ENCODE measurements around the gene PKMYT1. TPM values are rescaled to one million over a fixed set of nuclear protein-coding genes. Genes with fewer than 3 reads are reported as not detected.

Gene PKMYT1
- total and polyA plus RNA-seq, 2 of the 4 experiments (the other 2 are of a cell fraction): 1.8 to 14.9 TPM

- no peak for ATAC-seq (ENCODE audit: low read depth)
- dilution Hi-C loops (cut with HindIII; ENCODE audit: low sequenced_read_pairs, unreplicated experiment): no loop called here
- WGBS, 2 experiments (ENCODE audit: extremely low coverage in 2 of 2, insufficient read length in 1 of 2): 72% methylated on average over 5 of the region's 13 CpGs; no CpG with 5 or more reads in 1 of the 2 experiments
- peaks cover 3% of the 10 kb centered on the region; the same call in 1 of the 2 replicates for H3K4me1 ChIP-seq (ENCODE audit: control insufficient read depth, insufficient read depth, low read length)
- H3K27me3 ChIP-seq (ENCODE audit: control insufficient read depth, insufficient read depth, low read length): peaks cover 30% of the 10 kb centered on the region
- no peaks in the 10 kb centered on the region for H3K79me1 ChIP-seq (ENCODE audit: low read depth in 1 of 2, low read length in 2 of 2)
- no peak overlapping the region for H4K5ac ChIP-seq (ENCODE audit: low read depth, low read length)
- H4K91ac ChIP-seq (ENCODE audit: insufficient read depth, low read depth, low read length): no peak overlapping the region
- CTCF ChIA-PET: interaction anchor here (1.1 kb wide), 1 partner anchor 25 kb away, joined by 3 read pairs; no protein-coding TSS in a partner anchor
- peak overlapping the region; percentile 57 for H2AK9ac ChIP-seq (replicated peaks; ENCODE audit: low read depth, low read length, poor library complexity)
- no peak overlapping the region for H4K8ac ChIP-seq (ENCODE audit: low read depth in 2 of 2, low read length in 2 of 2)
- no peak for DNase-seq
- H3K4ac ChIP-seq (ENCODE audit: low read depth, low read length): no peak overlapping the region
- no peak overlapping the region for H2BK15ac ChIP-seq (ENCODE audit: low read depth, low read length)
- no peak overlapping the region for H3K23ac ChIP-seq (ENCODE audit: low read depth, low read length)
- no TSS peak for BruUV-seq (replicated peaks)
- no peak overlapping the region for H3K18ac ChIP-seq (ENCODE audit: low read depth, low read length)
- no peak overlapping the region for H2BK5ac ChIP-seq (ENCODE audit: low read depth, low read length, poor library complexity, severe bottlenecking)
- H3K4me2 ChIP-seq (ENCODE audit: low read depth, low read length): no peak overlapping the region
- H3K4me3 ChIP-seq (ENCODE audit: insufficient read depth, low read depth, low read length): no peak overlapping the region
- no peak overlapping the region for H2AFZ ChIP-seq (replicated peaks; ENCODE audit: low read length, poor library complexity)
- H3K9me3 ChIP-seq (ENCODE audit: control insufficient read depth, insufficient read depth, low read length): no peaks in the 10 kb centered on the region
- in situ Hi-C loops (cut with MboI; ENCODE audit: low sequenced_read_pairs): no loop called here
- H3K27ac ChIP-seq (ENCODE audit: insufficient read depth, low read length): no peak overlapping the region
- H2AK5ac ChIP-seq (ENCODE audit: low read depth, low read length): peak overlapping the region; percentile 24; the same call in 1 of the 2 replicates
- POLR2A ChIA-PET (ENCODE audit: unreplicated experiment): no interaction called here
- H3K9ac ChIP-seq (ENCODE audit: low read depth, low read length): no peak overlapping the region
- H2BK120ac ChIP-seq (ENCODE audit: low read depth, low read length): no peak overlapping the region
- no peak overlapping the region for H2BK20ac ChIP-seq (ENCODE audit: low read depth, low read length)
- H4K20me1 ChIP-seq (ENCODE audit: insufficient read depth, low read length): no peaks in the 10 kb centered on the region
- no peak overlapping the region for H3K14ac ChIP-seq (replicated peaks; ENCODE audit: low read depth, low read length)
- intact Hi-C loops (cut with micrococcal nuclease): no loop called here
- no peak for TF ChIP-seq MXI1 (IDR thresholded peaks at IDR 0.05; ENCODE audit: borderline replicate concordance, low read depth, low read length)
- no peak for TF ChIP-seq CHD1 (IDR thresholded peaks at IDR 0.05; ENCODE audit: low read depth, low read length)
- no peak for TF ChIP-seq CEBPB (IDR thresholded peaks at IDR 0.05; ENCODE audit: low read depth, low read length)
- TF ChIP-seq NFE2L2 (IDR thresholded peaks at IDR 0.05; ENCODE audit: low read depth, low read length): no peak
- TF ChIP-seq USF2 (IDR thresholded peaks at IDR 0.05; ENCODE audit: low read depth, low read length): no peak
- TF ChIP-seq FOS (IDR thresholded peaks at IDR 0.05; ENCODE audit: low read depth, low read length): no peak
- TF ChIP-seq MAZ (IDR thresholded peaks at IDR 0.05; ENCODE audit: borderline replicate concordance, low read depth, low read length): no peak
- TF ChIP-seq POLR2A (IDR thresholded peaks at IDR 0.05; ENCODE audit: low read depth, low read length): no peak
- TF ChIP-seq MAFK (IDR thresholded peaks at IDR 0.05; ENCODE audit: low read depth, low read length): no peak
- H3K9me1 ChIP-seq (ENCODE audit: insufficient read depth, low read length): no peaks in the 10 kb centered on the region
- no peaks in the 10 kb centered on the region for H3K36me3 ChIP-seq (ENCODE audit: control insufficient read depth, insufficient read depth, low read length)
- no peak overlapping the region for H3K56ac ChIP-seq (ENCODE audit: extremely low read depth, insufficient read depth, low read length)
Observed at GRCh38 chr16:3007059-3007956, 27.1 kb upstream of the PKMYT1 start.
